Activated CD8-positive, alpha-beta T cell treated with anti-CD3 and anti-CD28 coated beads for 36 hours (primary cell): ENCODE results near the gene CAB39L. TPM values are rescaled to one million over a fixed set of nuclear protein-coding genes. Genes with fewer than 3 reads are reported as not detected.

Experiments
- ATAC-seq: fragments of 200-7000 bp; cut with Tn5 transposase; one replicate; pipeline ENCODE4 v1.10.0; 2021; ENCODE audit warnings: mild to moderate bottlenecking, moderate library complexity
- CTCF ChIA-PET: fragments of 350-600 bp; sonication (Branson Sonifier 250); formaldehyde crosslinking; loops from one replicate; lab custom pipeline; 2021; ENCODE audit warnings: antibody characterized with exemption; lab: Charles Lee
- POLR2A ChIA-PET: fragments of 350-600 bp; sonication (Branson Sonifier 250); formaldehyde crosslinking; loops from one replicate; lab custom pipeline; 2021; ENCODE audit warnings: antibody characterized with exemption; lab: Charles Lee
- DNase-seq: peaks from one replicate; pipeline ENCODE4 v3.0.0-alpha.2; 2020
- H3K27ac Mint-ChIP-seq: one replicate; pipeline ENCODE4 v1.8.0; 2021; ENCODE audit warnings: mild to moderate bottlenecking, mixed read lengths
- H3K27me3 Mint-ChIP-seq: one replicate; pipeline ENCODE4 v1.8.0; 2021; ENCODE audit warnings: mixed read lengths
- H3K36me3 Mint-ChIP-seq: one replicate; pipeline ENCODE4 v1.8.0; 2021; ENCODE audit warnings: low read depth, mixed read lengths
- H3K4me1 Mint-ChIP-seq: one replicate; pipeline ENCODE4 v1.8.0; 2021; ENCODE audit warnings: low read depth, mixed read lengths
- H3K4me3 Mint-ChIP-seq: one replicate; pipeline ENCODE4 v1.8.0; 2021; ENCODE audit warnings: mild to moderate bottlenecking, moderate library complexity, mixed read lengths
- H3K9me3 Mint-ChIP-seq: one replicate; pipeline ENCODE4 v1.8.0; 2021; ENCODE audit warnings: mixed read lengths
- CTCF ChIP-seq: fragments of 200-600 bp; IDR thresholded peaks from one replicate; pipeline ENCODE4 v1.8.0; 2022; ENCODE audit warnings: antibody characterized with exemption, mild to moderate bottlenecking
- intact Hi-C: fragments of 100-400 bp; cut with micrococcal nuclease; formaldehyde crosslinking; loops from one replicate; pipeline ENCODE4 v1.10.0; 2022
- total RNA-seq, 2 experiments: library from RNA; stranded (reverse); gene quantifications; one replicate each; pipeline ENCODE4 v1.2.3, GENCODE V29; 2021

Gene CAB39L
- total RNA-seq: 1 to 10 TPM; 2.6 to 3.1 TPM

DNA sequence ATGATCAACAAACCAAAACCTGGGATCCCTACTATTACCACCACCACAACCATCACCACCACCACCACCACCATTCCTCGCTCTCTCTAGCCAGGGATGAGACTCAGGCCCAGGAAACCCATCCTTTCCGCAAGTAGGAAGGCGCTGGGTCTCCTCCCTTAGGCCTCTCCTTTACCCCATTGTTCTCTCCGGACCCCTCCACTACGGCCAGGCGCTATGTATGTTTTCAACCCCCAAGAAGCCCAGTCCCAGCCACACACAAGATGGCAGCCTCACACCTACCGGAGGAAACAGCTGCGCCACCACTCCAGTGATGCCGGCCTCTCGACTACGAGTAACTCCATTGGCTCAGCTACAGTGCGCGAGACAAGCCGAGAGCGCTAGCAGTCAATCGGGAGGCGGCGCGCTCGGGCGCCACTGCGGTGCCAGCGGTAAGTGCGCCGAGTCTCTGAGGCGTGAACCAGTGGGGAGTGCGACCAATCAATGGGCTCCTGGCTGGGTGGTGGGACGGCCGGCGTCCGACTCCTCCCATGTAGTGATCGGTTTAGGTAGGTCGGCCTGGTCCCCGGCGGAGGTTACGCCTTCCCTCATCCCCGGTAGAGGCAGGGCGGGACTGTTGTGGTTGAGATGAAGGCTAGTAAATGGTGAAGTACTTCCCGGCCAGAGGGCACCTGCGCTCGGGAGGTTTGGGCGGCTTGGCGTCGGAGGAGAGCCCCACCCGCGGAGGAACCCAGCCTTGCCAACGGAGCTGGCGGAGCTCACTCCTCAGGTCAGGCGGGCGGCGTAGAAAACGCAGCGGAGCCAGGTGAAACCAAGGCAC lies at the start of gene CAB39L, which contains the start of gene SETDB2:
Gene CAB39L, minus strand, starts transcription at position 361 of the 820 bp plus-strand sequence. CDS start 61,154 bp downstream, outside the sequence.
Gene SETDB2, plus strand, starts transcription at position 571 of the 820 bp plus-strand sequence. CDS start 7,620 bp downstream, outside the sequence.
- Mint-ChIP-seq H3K9me3 (no peaks in the 10 kb centered on the region), H3K4me3 (peak within 1 kb of the TSS; percentile 89), H3K36me3 (peaks cover 6% of the 10 kb centered on the region), H3K27ac (peak within 1 kb of the TSS; percentile 95), H3K4me1 (peaks cover 43% of the 10 kb centered on the region), H3K27me3 (no peaks in the 10 kb centered on the region)
- intact Hi-C loops: loop anchor here (2.0 kb wide), 1 partner anchor 53 kb away; no protein-coding TSS in a partner anchor
- ChIA-PET POLR2A (interaction anchor here (0.6 to 3.8 kb wide), 11 partner anchors 10 to 349 kb away, joined by 3 to 47 read pairs (median 3); partner anchors contain the start of genes KPNA3, PHF11 and RCBTB1), CTCF (interaction anchor here (0.9 to 2.2 kb wide), 6 partner anchors 16 to 344 kb away, joined by 3 to 8 read pairs (median 4); partner anchors contain the start of gene PHF11)
- ATAC-seq (peak; percentile 95), DNase-seq (peak; percentile 100)
- TF ChIP-seq CTCF: peak; percentile 30

- Mint-ChIP-seq H3K4me1 (no peaks in the 10 kb centered on the region), H3K4me3 (no peak overlapping the region), H3K9me3 (no peaks in the 10 kb centered on the region), H3K27me3 (no peaks in the 10 kb centered on the region), H3K27ac (no peak overlapping the region), H3K36me3 (peaks cover 27% of the 10 kb centered on the region)
- DNase-seq (no peak), ATAC-seq (no peak)
- ChIA-PET POLR2A (no interaction called here), CTCF (no interaction called here)
- TF ChIP-seq CTCF: no peak
- intact Hi-C loops: no loop called here
Observed at GRCh38 chr13:49488563-49488962, 44.7 kb upstream of the CAB39L start.

- DNase-seq (no peak), ATAC-seq (no peak)
- Mint-ChIP-seq H3K9me3 (no peaks in the 10 kb centered on the region), H3K36me3 (peaks cover 30% of the 10 kb centered on the region), H3K27me3 (no peaks in the 10 kb centered on the region), H3K27ac (no peak overlapping the region), H3K4me1 (no peaks in the 10 kb centered on the region), H3K4me3 (no peak overlapping the region)
- ChIA-PET CTCF (interaction anchor here (1.4 to 1.6 kb wide), 2 partner anchors 12 to 14 kb away, joined by 3 read pairs; partner anchors contain the start of gene PHF11), POLR2A (interaction anchor here (2.2 kb wide), 1 partner anchor 12 kb away, joined by 5 read pairs; no protein-coding TSS in a partner anchor)
- intact Hi-C loops: no loop called here
- no peak for TF ChIP-seq CTCF
Observed at GRCh38 chr13:49481788-49482187, 37.9 kb upstream of the CAB39L start.

DNA sequence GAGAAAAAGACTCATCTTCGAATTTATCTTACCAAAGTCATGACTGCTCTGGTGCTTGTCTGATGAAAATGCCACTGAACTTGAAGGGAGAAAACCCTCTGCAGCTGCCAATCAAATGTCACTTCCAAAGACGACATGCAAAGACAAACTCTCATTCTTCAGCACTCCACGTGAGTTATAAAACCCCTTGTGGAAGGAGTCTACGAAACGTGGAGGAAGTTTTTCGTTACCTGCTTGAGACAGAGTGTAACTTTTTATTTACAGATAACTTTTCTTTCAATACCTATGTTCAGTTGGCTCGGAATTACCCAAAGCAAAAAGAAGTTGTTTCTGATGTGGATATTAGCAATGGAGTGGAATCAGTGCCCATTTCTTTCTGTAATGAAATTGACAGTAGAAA lies 32.7 kb upstream of the CAB39L start:
- Mint-ChIP-seq H3K4me1 (no peaks in the 10 kb centered on the region), H3K27me3 (no peaks in the 10 kb centered on the region), H3K9me3 (no peaks in the 10 kb centered on the region), H3K27ac (no peak overlapping the region), H3K36me3 (peaks cover 14% of the 10 kb centered on the region), H3K4me3 (no peak overlapping the region)
- ATAC-seq (no peak), DNase-seq (no peak)
- intact Hi-C loops: no loop called here
- CTCF ChIA-PET: no interaction called here
- TF ChIP-seq CTCF: no peak
- POLR2A ChIA-PET: no interaction called here

DNA sequence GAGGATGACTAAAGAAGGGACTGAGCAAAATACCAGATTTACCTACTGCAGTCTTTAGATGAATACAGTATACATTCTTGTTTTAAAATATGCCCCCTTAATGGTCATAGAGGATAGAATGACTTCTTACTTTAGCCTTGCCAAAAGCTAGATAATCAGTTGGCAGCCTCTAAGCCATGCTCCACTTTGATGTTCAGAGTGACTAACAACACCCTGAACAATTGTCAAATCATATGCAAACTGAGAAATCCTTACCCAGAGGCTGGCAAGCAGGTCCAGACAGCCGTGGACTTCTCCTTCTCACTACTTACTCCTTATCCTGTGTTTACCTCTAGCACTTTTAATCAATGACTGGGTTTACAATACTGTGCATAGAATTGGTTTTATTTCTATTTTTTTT lies 28.3 kb upstream of the CAB39L start:
- H3K36me3 Mint-ChIP-seq: peaks cover 16% of the 10 kb centered on the region
- TF ChIP-seq CTCF: no peak
- no peak overlapping the region for H3K4me3 Mint-ChIP-seq
- H3K9me3 Mint-ChIP-seq: no peaks in the 10 kb centered on the region
- H3K4me1 Mint-ChIP-seq: no peaks in the 10 kb centered on the region
- DNase-seq (no peak), ATAC-seq (no peak)
- H3K27ac Mint-ChIP-seq: no peak overlapping the region
- intact Hi-C loops: no loop called here
- CTCF ChIA-PET: interaction anchor here (1.4 kb wide), 1 partner anchor 136 kb away, joined by 3 read pairs; no protein-coding TSS in a partner anchor
- POLR2A ChIA-PET: no interaction called here
- H3K27me3 Mint-ChIP-seq: no peaks in the 10 kb centered on the region
